ENCODE measurements around the gene RASGEF1C. TPM values are rescaled to one million over a fixed set of nuclear protein-coding genes. Genes with fewer than 3 reads are reported as not detected.

The RASGEF1C gene
- total RNA-seq, 4 donors from 2014 or later = 1.7 TPM; not detected in 3

GRCh38 chr5:180068519-180069090 lies 140.4 kb downstream of the RASGEF1C start:
- peaks cover 0 to 14% (median 0%) of the 10 kb centered on the region in 4 donors for H3K4me1 ChIP-seq
- no peaks in the 10 kb centered on the region for H3K9me3 ChIP-seq
- no peak overlapping the region for H3K4me3 ChIP-seq
- no peaks in the 10 kb centered on the region for H3K36me3 ChIP-seq
- H3K27me3 ChIP-seq = no peaks in the 10 kb centered on the region
- TF ChIP-seq CTCF (IDR thresholded peaks at IDR 0.05) (no peak), POLR2A (IDR thresholded peaks at IDR 0.05) (no peak)
- DNase-seq = no peak
- no peak overlapping the region for H3K27ac ChIP-seq

GRCh38 chr5:180067986-180068385 lies 141.0 kb downstream of the RASGEF1C start:
- no peak overlapping the region for H3K4me3 ChIP-seq
- no peak overlapping the region for H3K27ac ChIP-seq
- H3K36me3 ChIP-seq = no peaks in the 10 kb centered on the region
- TF ChIP-seq CTCF (IDR thresholded peaks at IDR 0.05) (no peak), POLR2A (IDR thresholded peaks at IDR 0.05) (no peak)
- H3K4me1 ChIP-seq = peaks cover 0 to 14% (median 0%) of the 10 kb centered on the region in 4 donors
- no peaks in the 10 kb centered on the region for H3K9me3 ChIP-seq
- DNase-seq = no peak
- H3K27me3 ChIP-seq = no peaks in the 10 kb centered on the region

- Histone ChIP-seq H3K4me1 (no peaks in the 10 kb centered on the region), H3K4me3 (no peak overlapping the region), H3K27me3 (no peaks in the 10 kb centered on the region), H3K27ac (no peak overlapping the region), H3K9me3 (no peaks in the 10 kb centered on the region), H3K36me3 (no peaks in the 10 kb centered on the region)
- DNase-seq = no peak
- no peak for TF ChIP-seq POLR2A (IDR thresholded peaks at IDR 0.05)
- TF ChIP-seq CTCF (IDR thresholded peaks at IDR 0.05) = no peak
Measured at GRCh38 chr5:180060192-180060591, 148.8 kb downstream of the RASGEF1C start.

GRCh38 chr5:180059326-180059725 lies 149.7 kb downstream of the RASGEF1C start:
- Histone ChIP-seq H3K4me3 (no peak overlapping the region), H3K27ac (no peak overlapping the region), H3K9me3 (no peaks in the 10 kb centered on the region), H3K4me1 (peaks cover 0 to under 1% (median 0%) of the 10 kb centered on the region in 4 donors), H3K27me3 (no peaks in the 10 kb centered on the region), H3K36me3 (no peaks in the 10 kb centered on the region)
- TF ChIP-seq POLR2A (IDR thresholded peaks at IDR 0.05) (no peak), CTCF (IDR thresholded peaks at IDR 0.05) (no peak)
- DNase-seq = no peak

GRCh38 chr5:180056153-180056552 lies 152.9 kb downstream of the RASGEF1C start:
- peaks cover 0 to 3% (median 0%) of the 10 kb centered on the region in 4 donors for H3K4me1 ChIP-seq
- DNase-seq = no peak
- TF ChIP-seq POLR2A (IDR thresholded peaks at IDR 0.05) (no peak), CTCF (IDR thresholded peaks at IDR 0.05) (no peak)
- no peaks in the 10 kb centered on the region for H3K36me3 ChIP-seq
- H3K27ac ChIP-seq = no peak overlapping the region
- H3K9me3 ChIP-seq = no peaks in the 10 kb centered on the region
- no peak overlapping the region for H3K4me3 ChIP-seq
- H3K27me3 ChIP-seq = no peaks in the 10 kb centered on the region

- Histone ChIP-seq H3K27me3 (no peaks in the 10 kb centered on the region), H3K9me3 (no peaks in the 10 kb centered on the region), H3K4me3 (no peak overlapping the region), H3K4me1 (peaks cover 0 to 3% (median 0%) of the 10 kb centered on the region in 4 donors), H3K27ac (no peak overlapping the region), H3K36me3 (no peaks in the 10 kb centered on the region)
- DNase-seq = no peak
- TF ChIP-seq POLR2A (IDR thresholded peaks at IDR 0.05) (no peak), CTCF (IDR thresholded peaks at IDR 0.05) (no peak)
Measured at GRCh38 chr5:180054226-180054625, 154.8 kb downstream of the RASGEF1C start.

All from Peyer's patch (tissue), 4 donors.